GM21825 (cell line): Measurements from ENCODE around the gene SOX13.

Experiments used
- ATAC-seq: cut with Tn5 transposase; IDR thresholded peaks from one replicate; pipeline ENCODE4 v1.9.1; 2021; ENCODE audit warnings: mild to moderate bottlenecking, moderate library complexity; ENCODE audit not compliant: unreplicated experiment

The SOX13 gene

DNA sequence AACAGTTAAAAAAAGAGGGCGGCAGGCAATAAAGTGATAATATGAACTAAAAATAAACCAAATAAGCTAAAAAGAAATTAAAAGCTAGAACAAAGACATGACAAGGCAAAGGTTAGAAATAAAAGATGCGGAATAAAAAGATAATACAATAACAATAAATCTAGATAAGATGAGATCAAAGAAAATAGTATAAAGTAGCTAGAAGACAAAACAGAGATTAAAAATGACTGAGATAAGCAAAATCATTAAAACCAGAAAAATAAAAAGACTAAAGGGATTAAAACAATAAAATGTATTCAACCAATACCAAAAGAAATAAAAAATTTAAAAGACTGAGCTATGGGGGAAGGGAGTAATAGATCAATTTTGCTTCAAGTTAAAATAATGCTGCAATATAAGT is 10.8 kb upstream of the SOX13 start:
- ATAC-seq: no peak

DNA sequence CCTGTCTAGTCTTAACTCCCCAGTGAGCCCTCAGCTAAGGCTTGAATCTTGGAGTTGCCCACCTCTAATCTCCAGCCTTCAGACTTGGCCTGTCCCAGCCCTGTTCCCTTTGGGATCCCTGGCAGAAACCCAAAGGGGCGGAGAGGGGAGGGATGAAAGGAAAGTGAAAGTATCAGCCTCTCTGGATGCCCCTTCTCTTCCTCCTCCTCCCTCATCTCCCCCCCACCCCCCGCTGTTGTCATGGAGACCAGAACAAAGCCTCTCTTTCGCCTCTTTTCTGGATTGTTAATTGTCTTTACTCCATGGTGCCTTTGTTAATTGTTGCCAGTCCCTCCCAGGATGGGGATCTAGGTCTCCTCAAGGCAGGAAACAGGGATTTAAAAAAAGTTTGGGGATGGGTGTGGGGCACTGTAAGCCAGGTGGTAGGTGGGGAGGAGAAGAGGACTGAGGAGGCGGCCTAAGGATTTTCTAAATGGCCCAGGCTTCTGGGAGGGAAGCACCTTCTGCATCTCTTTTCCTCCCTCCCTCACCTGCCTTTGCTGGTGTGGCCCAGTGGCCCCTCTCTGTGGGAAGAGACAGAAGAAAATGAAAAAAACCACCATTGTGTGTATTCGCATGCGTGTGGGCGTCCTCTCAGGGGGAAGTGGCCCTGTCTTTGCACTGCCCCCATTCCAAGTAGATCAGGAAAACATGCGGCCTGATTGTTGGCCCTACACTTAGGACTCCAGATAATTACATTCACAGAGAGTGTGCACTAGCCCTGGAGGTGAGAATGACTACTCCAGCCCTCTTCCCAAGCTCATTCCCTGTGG is 7.5 kb upstream of the SOX13 start:
- no peak for ATAC-seq

DNA sequence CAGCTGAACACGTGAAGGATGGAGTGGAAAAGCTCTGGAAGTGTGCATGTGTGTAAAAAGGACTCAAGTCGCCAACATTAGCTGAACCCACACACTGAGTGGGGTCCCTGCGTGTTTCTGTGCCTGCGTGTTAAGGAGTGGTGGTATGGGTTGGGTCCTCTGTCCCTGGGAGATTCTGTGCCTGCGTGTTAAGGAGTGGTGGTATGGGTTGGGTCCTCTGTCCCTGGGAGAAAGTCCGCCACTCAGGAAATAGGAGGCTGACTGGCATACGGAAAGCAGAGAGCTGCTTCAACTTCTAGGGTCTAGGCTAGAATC is 7.0 kb upstream of the SOX13 start:
- no peak for ATAC-seq

DNA sequence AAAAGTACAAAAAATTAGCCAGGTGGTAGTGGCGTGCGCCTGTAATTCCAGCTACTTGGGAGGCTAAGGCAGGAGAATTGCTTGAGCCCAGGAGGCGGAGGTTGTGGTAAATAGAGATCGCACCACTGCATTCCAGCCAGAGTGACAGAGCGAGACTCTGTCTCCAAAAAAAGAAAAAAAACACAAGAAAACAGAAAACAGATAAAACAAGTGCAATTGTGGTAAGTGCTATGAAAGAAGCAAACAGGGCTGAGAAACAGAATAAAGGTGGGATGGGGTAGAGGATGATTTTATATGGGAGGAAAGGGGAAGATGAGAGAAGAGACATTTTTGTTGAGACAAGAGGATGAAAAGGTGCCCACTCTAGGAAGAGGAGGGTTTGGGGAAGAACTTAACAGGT is 5.0 kb upstream of the SOX13 start:
- no peak for ATAC-seq

- ATAC-seq: no peak
Measured at GRCh38 chr1:204069887-204070286, 3.0 kb upstream of the SOX13 start.

- ATAC-seq: no peak
Measured at GRCh38 chr1:204070895-204071294, 2.0 kb upstream of the SOX13 start.

DNA sequence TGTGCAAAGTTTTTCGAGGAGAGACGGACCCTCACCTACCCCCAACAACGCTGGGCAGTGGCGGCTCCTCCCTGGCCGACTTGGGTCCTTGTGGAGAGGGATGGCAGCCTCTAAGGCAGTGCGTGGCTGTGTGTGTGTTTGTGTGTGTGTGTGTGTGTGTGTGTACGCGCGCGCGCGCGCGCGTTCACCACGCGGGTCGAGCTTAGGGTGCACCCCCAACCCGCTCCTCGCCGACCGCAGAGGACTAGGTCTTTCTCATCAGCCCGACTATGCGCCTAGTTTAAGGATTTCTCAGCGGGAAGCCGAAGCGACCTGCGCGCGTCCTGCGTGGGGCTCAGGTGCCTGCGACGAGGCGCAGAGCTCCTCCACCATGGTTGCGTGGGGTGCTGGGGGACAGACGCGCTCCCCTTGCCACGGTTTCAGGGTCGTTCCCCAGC is 940 bp downstream of the SOX13 start:
- no peak for ATAC-seq

- no peak for ATAC-seq
Measured at GRCh38 chr1:204074274-204075138, 1.6 kb downstream of the SOX13 start.

DNA sequence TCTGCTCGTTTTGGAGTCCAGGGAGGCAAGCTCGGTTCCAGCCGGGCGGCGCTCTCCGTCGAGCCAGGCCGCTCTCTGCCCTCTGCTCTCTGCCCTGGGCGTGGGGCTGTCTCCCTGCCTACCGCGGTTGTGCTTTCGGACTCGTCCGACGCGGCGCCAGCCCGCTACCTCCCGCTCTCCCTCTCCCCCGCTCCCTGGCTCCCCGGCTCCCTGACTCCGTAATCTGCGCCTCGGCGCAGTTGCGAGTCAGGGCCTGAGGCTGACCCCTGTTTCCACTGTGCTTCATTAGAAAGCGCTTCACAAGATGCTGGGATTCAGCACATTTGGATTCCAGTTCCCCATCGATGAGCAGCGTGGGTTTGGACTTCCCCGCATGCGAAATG is 2.2 kb downstream of the SOX13 start:
- ATAC-seq: no peak

- no peak for ATAC-seq
Measured at GRCh38 chr1:204075890-204076846, 3.3 kb downstream of the SOX13 start.

DNA sequence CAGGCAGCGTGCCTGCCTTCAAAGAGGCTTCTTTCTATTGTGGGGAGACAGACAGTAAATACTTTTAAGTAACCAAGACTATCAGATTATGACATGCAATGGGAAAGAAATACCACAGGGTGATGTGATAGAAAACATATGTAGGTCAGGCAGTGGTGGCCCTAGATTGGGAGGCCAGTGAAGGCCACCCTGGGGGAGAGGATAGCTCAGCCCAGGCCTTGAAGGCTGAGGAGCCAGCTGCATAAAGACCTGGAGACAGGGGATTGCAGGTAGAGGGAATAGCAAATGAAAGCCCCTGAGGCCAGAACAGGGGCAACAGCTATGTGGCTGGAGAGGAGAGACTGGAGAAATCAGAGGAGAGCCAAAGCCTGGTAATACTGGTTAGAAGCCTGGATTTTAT is 4.0 kb downstream of the SOX13 start:
- no peak for ATAC-seq

GRCh38 chr1:204077979-204078696 is 5.2 kb downstream of the SOX13 start:
- ATAC-seq: no peak

GRCh38 chr1:204079608-204079999 is 6.7 kb downstream of the SOX13 start:
- ATAC-seq: no peak

DNA sequence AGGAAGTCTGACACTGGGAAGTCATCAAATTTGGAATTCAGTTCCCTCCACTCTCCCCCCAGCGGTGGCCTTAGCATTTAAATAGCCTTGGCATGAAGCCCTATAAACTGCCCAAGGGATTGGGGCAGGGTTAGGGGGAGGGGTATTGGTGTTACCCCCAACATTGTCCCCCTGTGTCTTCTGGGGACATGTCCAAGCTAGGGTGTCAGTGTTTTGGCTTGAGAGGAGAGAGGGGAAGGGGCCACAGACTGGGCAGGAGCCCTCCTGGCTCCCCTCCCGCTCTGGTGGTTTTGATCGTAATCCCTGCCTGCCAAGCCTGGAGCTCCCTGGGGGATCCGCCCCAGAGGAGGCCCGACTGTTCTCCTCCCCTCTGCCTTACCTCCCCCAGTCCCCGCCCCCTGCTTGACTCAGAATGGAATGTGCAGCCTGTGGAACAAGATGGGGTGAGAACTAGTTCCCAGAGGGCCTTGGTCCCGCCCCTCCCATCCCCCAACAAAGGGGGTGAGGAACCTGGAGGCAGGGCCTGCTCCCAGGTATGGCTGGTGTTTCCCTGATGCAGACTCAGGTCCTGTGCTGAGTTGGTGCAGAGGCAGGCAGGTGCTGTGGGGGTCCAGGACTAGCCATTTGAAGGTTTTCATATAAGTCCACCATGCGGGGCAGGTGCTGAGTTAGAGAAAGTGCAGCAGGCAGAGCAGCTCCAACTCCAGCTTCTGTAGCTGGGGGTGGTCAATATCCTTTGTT is 7.4 kb downstream of the SOX13 start:
- no peak for ATAC-seq

GRCh38 chr1:204081164-204081790 is 8.4 kb downstream of the SOX13 start:
- ATAC-seq: no peak

DNA sequence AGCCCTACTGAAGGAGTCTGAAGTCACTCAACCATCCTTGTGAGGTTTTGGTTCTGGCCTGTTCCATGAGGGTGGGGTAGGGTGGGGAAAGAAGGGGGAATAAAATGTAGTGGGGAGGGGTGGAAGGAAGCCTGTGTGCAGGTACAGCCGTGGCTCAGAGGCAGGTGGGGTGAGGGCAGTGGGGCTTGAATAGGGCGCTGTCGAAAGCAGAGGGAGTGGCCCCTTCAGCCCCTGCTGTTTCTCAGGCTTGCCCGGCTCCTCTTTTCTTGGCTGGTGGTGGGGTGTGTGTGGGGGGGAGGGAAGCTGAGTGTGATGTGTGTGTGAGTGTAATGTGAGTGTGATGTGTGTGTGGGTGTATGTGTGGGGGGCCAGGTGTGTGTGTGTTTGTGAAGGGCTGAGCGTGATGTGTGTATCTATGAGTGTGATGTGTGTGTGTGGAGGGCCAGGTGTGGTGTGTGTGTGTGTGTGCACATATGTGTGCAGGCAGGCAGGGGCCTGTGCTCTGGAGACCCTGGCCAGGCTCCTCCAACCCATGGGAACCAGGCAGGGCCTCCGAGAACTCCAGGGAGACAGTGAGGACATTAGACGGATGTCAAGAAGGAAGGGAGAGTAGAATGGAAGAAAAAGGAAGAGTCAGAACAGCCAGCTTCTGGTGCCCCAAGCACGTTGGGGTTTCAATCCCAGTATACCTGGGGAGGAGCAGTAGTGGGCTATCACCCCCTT is 9.0 kb downstream of the SOX13 start:
- ATAC-seq: no peak

DNA sequence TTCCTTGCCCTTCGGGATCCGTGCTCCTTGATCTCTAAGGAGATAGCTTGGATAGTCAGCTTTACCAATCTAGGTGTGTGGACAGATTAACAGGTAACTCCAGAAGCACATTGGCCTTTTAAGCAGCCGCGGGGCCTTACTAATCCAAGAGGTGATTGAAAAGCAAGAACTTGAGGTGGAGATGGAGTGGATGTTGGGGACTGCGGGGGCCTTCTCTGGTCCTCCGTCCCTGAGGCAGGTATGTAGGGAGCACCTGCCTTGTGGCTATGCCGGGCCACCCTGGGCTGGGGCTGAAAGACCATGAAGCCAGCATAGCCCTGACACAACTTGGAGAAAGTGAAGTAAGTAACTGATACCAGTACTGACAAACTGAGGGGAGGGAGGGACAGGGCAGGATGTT is 10.6 kb downstream of the SOX13 start:
- ATAC-seq: no peak

DNA sequence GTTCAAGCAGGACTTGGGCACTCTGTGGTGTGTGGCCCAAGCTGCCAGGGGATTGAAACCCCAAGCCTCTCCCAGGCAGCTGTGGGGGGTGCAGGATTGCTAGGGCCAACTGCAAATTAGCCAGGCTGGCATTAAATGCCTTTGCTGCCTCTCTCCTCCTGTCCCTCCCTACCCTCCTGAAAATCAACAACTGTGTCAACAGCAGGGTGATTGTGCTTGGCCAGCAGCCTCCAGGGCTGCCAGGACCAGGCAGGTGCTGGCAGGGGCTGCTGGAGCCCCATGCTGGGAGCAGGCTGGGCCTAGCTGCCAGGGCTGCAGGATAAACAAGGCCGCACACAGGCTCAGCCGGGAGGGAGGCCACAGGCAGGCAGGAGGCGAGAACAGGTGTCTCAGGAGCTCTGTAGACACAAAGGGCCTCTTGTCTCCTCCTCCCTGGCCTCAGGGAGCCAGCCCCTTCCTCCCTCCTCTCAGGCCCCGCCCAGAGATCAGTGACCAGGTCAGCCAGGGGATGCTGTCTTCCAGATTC is 11.4 kb downstream of the SOX13 start:
- ATAC-seq: no peak

DNA sequence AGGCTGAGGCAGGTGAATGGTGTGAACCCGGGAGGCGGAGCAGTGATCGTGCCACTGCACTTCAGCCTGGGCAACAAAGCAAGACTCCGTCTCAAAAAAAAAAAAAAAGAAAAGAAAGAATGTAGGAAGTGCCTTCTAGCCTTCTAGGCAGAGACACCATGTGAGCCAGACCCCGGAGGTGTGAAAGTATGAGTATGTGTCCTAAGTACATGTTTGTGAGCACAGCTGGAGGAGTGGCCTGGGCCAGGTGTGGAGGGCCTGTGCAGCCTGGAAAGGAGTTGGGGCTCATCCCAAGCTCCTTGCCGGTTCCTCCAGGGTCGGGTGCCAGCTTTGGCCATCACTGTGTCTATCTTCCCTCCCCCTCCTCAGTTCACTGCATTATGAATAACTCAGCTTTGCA is 13.0 kb downstream of the SOX13 start:
- ATAC-seq: no peak
